Epithelial cell of proximal tubule (primary cell): ENCODE results near the gene PAX7. TPM values are rescaled to one million over a fixed set of nuclear protein-coding genes. Genes with fewer than 3 reads are reported as not detected.

Experiments used
- DNase-seq: peaks from one replicate; pipeline ENCODE4 v3.0.0-alpha.2; 2011; ENCODE audit warnings: low read depth
- H3K4me3 ChIP-seq: 2 replicates; pipeline ENCODE4 v1.5.1; 2011; ENCODE audit warnings: low read depth, mild to moderate bottlenecking, low read length
- CTCF ChIP-seq: conservative IDR thresholded peaks from 2 replicates; pipeline ENCODE4 v1.5.1; 2012; ENCODE audit warnings: low read depth, mild to moderate bottlenecking, low read length
- total RNA-seq: library from RNA; depleted of rRNA; stranded (reverse); fragments of >200 nt; gene quantifications from 2 replicates; pipeline ENCODE4 v1.2.3, GENCODE V29; 2015

Gene PAX7
- total RNA-seq, 1 donor from 2014 or later: not detected

- no peak for TF ChIP-seq CTCF
- DNase-seq: no peak
- no peak overlapping the region for H3K4me3 ChIP-seq
These were observed 22.7 kb downstream of the PAX7 start for GRCh38 chr1:18653367-18653766.

DNA sequence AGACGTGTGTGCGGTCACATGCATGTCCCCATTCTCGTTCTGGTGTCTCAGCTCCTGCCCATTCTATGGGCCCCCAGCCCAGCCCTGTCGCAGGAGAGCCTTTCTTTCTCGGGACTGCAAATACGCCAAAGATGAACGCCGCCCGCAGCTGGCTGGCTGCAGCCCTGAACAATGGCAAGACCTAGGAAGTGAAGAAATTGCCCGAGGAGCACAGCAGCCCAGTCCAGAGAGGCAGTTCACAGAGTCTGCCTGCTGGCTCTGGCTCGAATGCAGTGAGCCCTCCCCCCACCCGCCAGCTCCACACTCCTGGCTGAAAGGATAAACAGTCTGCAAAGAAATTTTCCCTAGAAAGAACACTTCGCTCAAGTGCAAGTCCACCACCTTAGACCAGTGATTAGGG is 23.3 kb downstream of the PAX7 start:
- H3K4me3 ChIP-seq: no peak overlapping the region
- no peak for TF ChIP-seq CTCF
- no peak for DNase-seq

GRCh38 chr1:18654599-18654998 is 24.0 kb downstream of the PAX7 start:
- H3K4me3 ChIP-seq: no peak overlapping the region
- no peak for TF ChIP-seq CTCF
- no peak for DNase-seq

- no peak for TF ChIP-seq CTCF
- no peak for DNase-seq
- no peak overlapping the region for H3K4me3 ChIP-seq
These were observed 27.0 kb downstream of the PAX7 start for GRCh38 chr1:18657506-18658201.

DNA sequence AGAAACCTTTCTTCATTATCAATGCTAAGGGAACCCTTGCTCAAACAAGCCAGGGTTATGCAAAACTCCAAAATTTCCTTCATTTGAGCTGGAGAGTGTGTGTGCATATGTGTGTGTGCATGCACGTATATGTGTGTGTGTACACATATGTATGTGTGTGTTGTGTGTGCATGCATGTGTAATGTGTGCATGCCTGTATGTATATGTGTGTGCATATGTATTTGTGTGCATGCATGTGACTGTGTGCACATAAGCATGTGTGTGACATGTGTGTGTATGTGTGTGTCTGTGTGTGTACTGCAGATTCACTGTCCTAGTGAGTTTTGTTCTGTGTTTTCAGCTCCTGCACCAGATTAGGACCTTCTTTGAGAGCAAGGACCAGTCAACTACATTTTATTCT is 28.2 kb downstream of the PAX7 start:
- TF ChIP-seq CTCF: no peak
- DNase-seq: no peak
- H3K4me3 ChIP-seq: no peak overlapping the region

DNA sequence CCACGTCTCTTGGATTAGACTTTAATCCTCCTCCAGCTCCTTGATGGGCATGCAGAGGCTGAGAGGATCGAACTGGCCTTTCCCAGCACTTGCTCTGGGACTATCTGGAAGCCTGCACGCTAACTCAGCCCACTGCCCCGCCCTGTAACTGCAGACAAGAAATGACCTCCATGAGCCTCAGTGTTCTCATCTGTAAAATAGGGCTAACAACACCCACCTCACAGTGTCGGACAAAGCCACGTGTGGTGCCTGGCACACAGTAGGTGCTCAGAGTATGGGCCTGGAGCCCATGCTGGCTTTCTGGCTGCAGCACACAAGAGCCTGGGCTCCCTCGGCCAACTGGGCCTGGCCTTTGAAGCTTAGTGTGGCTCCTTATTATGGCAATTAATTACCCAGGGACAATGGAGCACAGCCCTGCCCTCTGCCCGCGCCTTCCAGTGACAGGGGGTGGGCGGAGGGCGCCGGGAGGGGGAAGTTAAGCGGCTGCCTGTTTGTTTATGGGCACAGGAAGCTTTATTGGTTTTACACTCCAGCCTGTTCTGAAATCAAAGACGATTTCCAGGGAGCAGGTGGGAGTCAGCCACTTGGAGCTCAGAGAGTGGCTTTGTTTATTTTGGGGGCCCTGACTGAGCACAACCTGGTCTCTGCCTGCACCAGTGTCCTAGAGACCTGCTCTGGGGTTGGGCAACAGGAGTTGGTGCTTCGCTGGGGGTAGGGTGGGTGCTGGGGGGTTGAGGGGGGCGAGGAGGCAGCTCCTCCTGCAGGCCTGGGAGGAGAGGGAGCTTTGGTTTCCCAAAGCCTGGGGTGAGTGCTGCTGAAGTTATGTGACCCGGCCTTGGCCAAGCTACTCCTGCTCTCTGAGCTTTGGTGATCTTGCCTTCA is 31.0 kb downstream of the PAX7 start:
- no peak for TF ChIP-seq CTCF
- no peak for DNase-seq
- no peak overlapping the region for H3K4me3 ChIP-seq
